Endothelial cell of umbilical vein (primary cell): ENCODE data around the gene JSRP1.

Source experiments
- CTCF ChIP-seq, 2 donors: IDR thresholded peaks; 1 replicate in 1 of 2; 2 replicates in 1 of 2; pipeline ENCODE4 v1.5.1; 2011; ENCODE audit warnings: low read length in 2 of 2, mild to moderate bottlenecking in 2 of 2, moderate library complexity in 2 of 2, control low read depth in 1 of 2, inconsistent platforms in 1 of 2, low read depth in 1 of 2; ENCODE audit not compliant: insufficient read depth in 1 of 2; ENCODE audit errors: extremely low read depth in 1 of 2
- EZH2 ChIP-seq: IDR thresholded peaks from 2 replicates; pipeline ENCODE4 v1.6.1; 2012; ENCODE audit warnings: borderline replicate concordance, low read depth, mild to moderate bottlenecking, moderate library complexity, low read length, inconsistent platforms; ENCODE audit not compliant: severe bottlenecking
- POLR2AphosphoS5 ChIP-seq: IDR thresholded peaks from 2 replicates; pipeline ENCODE4 v1.6.1; 2012; ENCODE audit warnings: low read depth, mild to moderate bottlenecking, control low read depth, low read length, moderate library complexity; ENCODE audit not compliant: insufficient read depth

GRCh38 chr19:2237869-2238153, 18.4 kb downstream of the JSRP1 start:
- TF ChIP-seq POLR2AphosphoS5: no peak
- TF ChIP-seq CTCF (IDR thresholded peaks at IDR 0.05; ENCODE audit: extremely low read depth in 1 of 2, insufficient read depth in 1 of 2, low read depth in 1 of 2, low read length in 2 of 2): no peak
- no peak for TF ChIP-seq EZH2
